Fibroblast of villous mesenchyme (primary cell): Measurements from ENCODE around the gene CETN2. TPM values are rescaled to one million over a fixed set of nuclear protein-coding genes. Genes with fewer than 3 reads are reported as not detected.

Experiments used
- DNase-seq: peaks from one replicate; pipeline ENCODE4 v3.0.0-alpha.2; 2010; ENCODE audit warnings: low read depth
- H3K4me3 ChIP-seq: 2 replicates; pipeline ENCODE4 v1.5.1; 2011; ENCODE audit warnings: low read depth, mild to moderate bottlenecking, low read length
- total RNA-seq: library from RNA; depleted of rRNA; stranded (reverse); fragments of >200 nt; gene quantifications from 2 replicates; pipeline ENCODE4 v1.2.3, GENCODE V29; 2012
- TF ChIP-seq, protein P1 (sequence below): IDR thresholded peaks from 2 replicates; pipeline ENCODE4 v1.5.1; 2012; ENCODE audit warnings: low read depth, mild to moderate bottlenecking, low read length; ENCODE audit not compliant: insufficient read depth

The CETN2 gene
- total RNA-seq, 1 donor, result 46.2 TPM

GRCh38 chrX:152832520-152832919, 2.0 kb upstream of the CETN2 start:
- H3K4me3 ChIP-seq, result no peak overlapping the region
- TF ChIP-seq, protein P1, sequence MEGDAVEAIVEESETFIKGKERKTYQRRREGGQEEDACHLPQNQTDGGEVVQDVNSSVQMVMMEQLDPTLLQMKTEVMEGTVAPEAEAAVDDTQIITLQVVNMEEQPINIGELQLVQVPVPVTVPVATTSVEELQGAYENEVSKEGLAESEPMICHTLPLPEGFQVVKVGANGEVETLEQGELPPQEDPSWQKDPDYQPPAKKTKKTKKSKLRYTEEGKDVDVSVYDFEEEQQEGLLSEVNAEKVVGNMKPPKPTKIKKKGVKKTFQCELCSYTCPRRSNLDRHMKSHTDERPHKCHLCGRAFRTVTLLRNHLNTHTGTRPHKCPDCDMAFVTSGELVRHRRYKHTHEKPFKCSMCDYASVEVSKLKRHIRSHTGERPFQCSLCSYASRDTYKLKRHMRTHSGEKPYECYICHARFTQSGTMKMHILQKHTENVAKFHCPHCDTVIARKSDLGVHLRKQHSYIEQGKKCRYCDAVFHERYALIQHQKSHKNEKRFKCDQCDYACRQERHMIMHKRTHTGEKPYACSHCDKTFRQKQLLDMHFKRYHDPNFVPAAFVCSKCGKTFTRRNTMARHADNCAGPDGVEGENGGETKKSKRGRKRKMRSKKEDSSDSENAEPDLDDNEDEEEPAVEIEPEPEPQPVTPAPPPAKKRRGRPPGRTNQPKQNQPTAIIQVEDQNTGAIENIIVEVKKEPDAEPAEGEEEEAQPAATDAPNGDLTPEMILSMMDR, result no peak
- DNase-seq, result no peak

- DNase-seq, result no peak
- TF ChIP-seq, protein P1, result no peak
- H3K4me3 ChIP-seq, result peak overlapping the region; percentile 75
Measured at GRCh38 chrX:152831391-152831790, 834 bp upstream of the CETN2 start.

GRCh38 chrX:152824841-152825374, 5.6 kb downstream of the CETN2 start:
- TF ChIP-seq, protein P1, result no peak
- no peak overlapping the region for H3K4me3 ChIP-seq
- DNase-seq, result no peak

- TF ChIP-seq, protein P1, result no peak
- no peak for DNase-seq
- no peak overlapping the region for H3K4me3 ChIP-seq
Measured at GRCh38 chrX:152823657-152824056, 6.9 kb downstream of the CETN2 start.

DNA sequence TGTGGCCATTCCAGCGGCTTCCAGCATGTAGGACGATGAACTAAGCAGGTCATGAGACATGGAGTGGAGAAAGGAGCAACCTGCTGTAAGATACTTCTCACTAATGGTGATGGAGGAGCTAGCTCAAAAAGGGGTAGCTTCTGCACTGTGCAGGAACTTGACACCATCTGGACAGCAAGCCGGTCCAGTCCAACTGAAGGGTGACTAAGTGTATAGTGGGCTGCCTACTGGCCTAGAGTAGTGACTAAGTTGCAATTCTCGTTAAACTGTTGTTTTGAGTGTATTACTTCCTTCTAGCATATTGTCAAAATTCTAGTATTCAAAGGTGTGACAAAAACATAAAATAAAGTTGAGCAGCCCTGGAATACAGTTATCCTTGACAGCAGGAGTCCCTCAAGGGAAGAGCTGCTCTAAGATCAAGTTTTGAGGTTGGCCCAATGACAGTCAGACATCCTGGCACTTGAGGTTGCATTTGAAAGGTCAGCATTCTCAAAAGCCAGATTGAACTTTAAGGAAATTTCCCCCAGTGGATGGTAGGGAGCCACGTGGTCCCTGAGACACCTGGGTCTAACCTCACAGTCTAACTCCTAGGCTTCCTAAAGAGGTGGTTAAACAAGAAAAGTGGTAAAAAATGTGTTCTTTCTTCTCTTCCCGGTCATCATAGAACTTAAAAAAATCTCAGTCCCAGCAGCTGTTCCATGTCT, 8.0 kb downstream of the CETN2 start:
- H3K4me3 ChIP-seq, result no peak overlapping the region
- TF ChIP-seq, protein P1, result no peak
- no peak for DNase-seq

DNA sequence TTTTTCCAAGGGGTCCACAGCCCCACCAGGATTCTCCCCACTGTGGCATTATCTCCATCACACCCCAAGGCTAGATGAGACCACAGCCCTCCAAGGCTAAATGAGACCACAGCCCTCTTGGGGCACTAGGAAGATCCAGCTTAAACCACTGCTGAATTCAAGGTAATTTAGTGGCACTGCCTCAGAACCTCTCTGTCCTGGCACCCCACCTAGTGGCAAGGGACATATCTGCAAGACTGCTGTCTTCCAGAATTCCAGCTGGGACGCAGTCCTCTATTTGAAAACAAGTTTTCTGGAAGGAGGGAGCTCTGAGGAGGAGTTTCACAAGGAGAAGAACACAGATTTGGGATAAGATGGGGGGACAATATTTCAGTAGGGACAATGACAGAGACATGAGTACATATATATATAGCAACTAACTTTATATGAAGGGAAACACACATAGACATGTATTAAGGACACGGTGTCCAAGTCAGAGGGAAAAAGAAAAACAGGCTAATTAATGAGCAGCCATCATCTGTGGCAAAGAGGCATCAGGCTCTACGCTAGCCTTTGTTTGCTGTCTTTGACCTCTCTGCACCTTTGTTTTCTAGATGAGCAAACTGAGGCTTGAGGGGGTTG, 9.3 kb downstream of the CETN2 start:
- TF ChIP-seq, protein P1, result peak; percentile 70
- peak; percentile 42 for DNase-seq
- no peak overlapping the region for H3K4me3 ChIP-seq

DNA sequence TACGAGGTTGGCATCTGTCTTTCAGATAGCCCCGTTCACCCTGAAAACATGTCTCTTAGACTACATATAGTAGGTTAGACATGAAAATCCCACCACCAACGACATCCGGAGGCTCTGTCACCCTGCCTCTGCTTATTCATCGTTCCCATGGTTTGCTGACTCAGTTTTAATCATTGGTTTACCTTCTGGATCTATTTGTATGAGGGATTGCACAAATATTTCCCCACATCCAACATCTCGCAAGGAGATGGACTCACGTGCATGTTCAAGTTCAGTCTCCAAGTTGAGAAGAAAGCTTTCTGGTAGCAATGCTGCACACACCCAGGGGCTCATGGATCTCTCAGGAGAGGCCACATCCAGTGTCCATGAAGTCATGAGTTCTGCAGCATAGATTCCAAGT, 10.8 kb downstream of the CETN2 start:
- TF ChIP-seq, protein P1, result no peak
- H3K4me3 ChIP-seq, result no peak overlapping the region
- peak; percentile 16 for DNase-seq
